ENCODE data around the gene NKX6-2.

DNA sequence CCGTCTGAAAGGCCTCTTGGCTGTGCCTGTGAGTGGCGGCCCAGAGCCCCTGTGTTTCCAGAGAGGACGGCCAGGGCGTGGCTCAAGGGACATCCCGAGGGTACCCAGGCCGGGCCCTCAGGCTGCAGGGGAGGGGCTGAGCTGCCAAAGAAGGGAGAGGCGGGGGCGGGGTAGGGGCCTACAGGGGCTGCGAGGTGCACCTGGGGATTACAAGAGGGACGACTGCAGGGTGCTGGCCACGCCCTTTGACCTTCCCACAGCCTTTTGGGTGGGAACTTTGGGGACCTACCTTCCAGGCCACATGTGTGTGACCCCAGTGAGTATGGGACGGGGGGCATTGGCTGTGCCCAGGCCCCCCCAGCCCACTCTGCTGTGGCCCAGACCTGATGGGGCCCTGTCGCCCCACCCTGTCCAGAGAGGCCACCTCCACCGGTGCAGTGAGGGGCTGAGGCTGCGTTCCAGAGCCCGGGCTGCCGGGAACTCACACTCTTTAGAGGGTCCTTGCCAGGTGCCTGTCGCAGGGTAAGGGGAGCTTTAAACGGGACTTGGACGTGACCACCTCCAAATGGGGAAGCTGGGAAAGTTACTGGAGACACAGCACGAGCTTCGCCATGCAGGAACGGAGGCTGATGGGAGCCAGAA, 19.0 kb upstream of the NKX6-2 start:
- no peak for TF ChIP-seq POLR2A (IDR thresholded peaks at IDR 0.05; ENCODE audit: control extremely low read depth in 1 of 2, low read depth in 2 of 2, low read length in 2 of 2)
- no peak for TF ChIP-seq CTCF (IDR thresholded peaks at IDR 0.05; ENCODE audit: control extremely low read depth in 1 of 3, insufficient read depth in 1 of 3, low read depth in 1 of 3, low read length in 3 of 3)
- no peak for TF ChIP-seq TBP (IDR thresholded peaks at IDR 0.05; ENCODE audit: low read depth, low read length)
- no peak for TF ChIP-seq NRF1 (IDR thresholded peaks at IDR 0.05; ENCODE audit: low read depth, low read length)
- TF ChIP-seq BCL11A (IDR thresholded peaks at IDR 0.05; ENCODE audit: low read depth in 2 of 2, low read length in 2 of 2) = no peak
- TF ChIP-seq TCF12 (IDR thresholded peaks at IDR 0.05; ENCODE audit: low read depth, low read length) = no peak

Data from H1 (cell line).